HG02884 (cell line): Measurements from ENCODE around the gene SETD1B.
"Not testable (repeated sequence)": the region's sequence is repeated elsewhere in the genome, so short reads cannot be mapped to it uniquely, and the experiment has no call there.

Source experiments
- ATAC-seq: cut with Tn5 transposase; IDR thresholded peaks from one replicate; pipeline ENCODE4 v1.9.1; 2021; ENCODE audit warnings: mild to moderate bottlenecking, moderate library complexity; ENCODE audit not compliant: unreplicated experiment

SETD1B gene

GRCh38 chr12:121803861-121804416 lies at the start of gene SETD1B:
Gene SETD1B (plus strand): TSS chr12:121804009. CDS start chr12:121804738, 729 bp downstream.
- no peak for ATAC-seq

DNA sequence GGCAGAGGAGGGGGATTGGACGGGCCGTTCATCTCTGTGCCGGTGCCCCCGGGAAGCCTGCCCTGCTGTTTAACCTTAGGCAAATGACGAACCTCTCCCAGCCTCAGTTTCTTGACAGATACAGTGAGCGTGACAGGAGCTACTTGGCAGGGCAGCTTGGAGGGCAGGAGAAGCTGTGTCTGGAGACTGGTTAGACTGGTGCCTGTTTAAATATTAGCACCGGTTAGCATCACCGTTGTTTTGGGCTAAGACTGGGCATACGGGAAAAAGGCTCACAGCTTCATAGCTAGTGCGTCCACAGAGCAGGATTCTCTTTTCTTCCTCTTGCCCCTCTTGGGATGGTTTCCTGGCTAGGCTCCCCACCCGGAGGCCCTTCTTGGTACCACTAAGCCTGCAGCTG lies 49.0 kb upstream of the SETD1B start:
- no peak for ATAC-seq

GRCh38 chr12:121755591-121755990 lies 48.2 kb upstream of the SETD1B start:
- no peak for ATAC-seq

DNA sequence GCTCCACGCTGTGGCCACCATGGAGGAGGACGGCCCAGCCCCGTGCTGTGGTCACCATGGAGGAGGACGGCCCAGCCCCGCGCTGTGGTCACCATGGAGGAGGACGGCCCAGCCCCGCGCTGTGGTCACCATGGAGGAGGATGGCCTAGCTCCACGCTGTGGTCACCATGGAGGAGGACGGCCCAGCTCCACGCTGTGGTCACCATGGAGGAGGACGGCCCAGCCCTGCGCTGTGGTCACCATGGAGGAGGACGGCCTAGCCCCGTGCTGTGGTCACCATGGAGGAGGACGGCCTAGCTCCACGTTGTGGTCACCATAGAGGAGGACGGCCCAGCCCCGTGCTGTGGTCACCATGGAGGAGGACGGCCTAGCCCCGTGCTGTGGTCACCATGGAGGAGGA lies 45.3 kb upstream of the SETD1B start:
- not testable (repeated sequence) for ATAC-seq

GRCh38 chr12:121762269-121762668 lies 41.5 kb upstream of the SETD1B start:
- ATAC-seq: no peak

- no peak for ATAC-seq
Observed at GRCh38 chr12:121764808-121765207, 39.0 kb upstream of the SETD1B start.

DNA sequence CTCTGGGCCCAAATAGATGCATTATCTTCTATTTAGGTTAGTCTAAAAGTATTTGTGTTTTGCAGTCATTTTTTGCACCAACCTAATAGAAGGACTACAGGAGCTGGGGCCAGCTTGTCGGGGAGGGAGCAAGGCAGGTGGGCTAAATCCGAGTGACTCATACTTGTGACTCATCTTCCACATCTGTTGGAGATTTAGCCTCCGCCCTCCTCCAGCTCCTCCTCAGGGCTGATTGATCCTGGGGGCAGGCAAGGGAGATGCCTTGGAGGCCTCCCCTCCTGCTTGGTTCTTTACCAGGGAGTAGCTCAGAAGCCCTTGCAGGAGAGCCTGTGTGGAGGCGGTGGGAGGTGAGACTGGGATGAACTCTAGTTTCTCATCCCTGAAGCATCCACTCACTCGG lies 38.2 kb upstream of the SETD1B start:
- ATAC-seq: no peak

DNA sequence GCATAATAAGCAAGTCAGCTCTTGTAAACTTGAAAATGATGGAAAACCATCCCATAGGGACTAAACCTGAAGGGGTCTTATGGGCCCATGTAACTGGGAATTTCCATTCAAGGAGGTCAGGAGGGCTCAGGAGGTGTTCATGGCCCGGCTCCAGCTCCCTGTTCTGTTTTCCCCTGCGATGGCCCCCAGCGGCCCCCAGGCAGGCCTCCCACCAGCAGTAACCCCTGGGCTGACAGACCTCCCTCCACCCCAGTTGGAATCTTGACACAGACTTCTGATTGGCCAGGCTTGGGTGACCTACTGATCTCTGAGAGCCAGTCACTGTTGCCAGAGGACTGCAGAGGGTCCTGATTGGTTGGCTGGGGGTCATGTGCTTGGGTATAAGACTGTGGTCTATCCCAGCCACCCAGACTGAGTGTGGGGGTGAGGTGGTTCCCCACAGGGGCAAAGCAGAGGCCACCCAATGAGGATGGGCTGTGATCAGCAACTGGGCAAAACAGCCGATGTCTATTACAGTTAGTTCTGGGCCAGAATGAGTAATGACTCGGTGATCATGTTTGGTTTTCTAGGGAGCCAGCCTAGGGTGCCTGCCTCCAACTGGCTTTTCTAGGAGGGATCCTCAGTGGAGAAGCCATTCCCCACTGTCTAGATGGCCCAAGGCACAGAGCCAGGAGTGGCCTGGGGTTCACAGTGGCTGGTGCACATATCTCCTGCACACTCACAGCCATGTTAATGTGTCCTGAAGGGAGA lies 37.3 kb upstream of the SETD1B start:
- ATAC-seq: no peak

DNA sequence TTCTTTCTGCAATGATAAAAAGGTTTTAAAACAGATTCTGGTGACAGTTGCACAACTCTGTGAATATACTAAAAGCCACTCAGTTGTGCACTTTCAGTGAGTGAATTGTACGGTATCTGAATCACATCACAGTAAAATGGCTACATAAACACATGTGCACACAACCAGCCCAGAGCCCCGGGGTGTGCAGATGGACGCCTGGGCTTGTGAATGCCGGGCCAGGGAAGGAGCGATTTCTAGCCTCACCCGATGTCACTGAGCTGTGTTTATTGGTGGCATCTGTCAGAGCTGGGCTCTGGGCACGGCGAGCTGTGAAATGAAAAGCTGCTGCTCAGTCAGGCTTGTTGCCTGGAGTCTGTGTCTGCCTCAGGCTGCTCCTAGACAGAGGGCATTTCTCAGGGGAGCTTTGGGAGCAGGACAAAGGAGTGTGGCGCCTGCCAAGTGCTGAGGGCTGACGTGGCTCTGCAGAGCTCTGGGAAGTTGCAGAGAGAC lies 36.2 kb upstream of the SETD1B start:
- no peak for ATAC-seq

DNA sequence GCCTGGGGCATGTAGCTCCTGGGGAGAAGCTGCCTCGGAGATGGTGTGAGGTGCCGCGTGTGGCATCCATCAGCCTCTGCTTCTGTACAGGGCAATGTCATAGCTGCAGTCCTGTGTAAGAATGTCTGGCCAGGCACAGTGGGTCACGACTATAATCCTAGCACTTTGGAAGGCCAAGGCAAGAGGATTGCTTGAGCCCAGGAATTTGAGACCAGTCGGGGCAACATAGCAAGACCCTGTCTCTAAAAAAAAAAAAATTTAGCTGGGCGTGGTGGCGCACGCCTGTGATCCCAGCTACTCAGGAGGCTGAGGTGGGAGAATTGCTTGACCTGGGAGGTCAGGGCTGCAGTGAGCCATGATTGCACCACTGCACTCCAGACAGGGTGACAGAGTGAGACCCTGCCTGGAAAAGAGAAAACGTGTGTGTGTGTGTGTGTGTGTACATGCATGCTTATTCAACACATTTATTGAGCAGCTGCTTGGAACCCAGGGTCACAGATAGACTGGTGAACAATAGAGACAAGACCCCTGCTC lies 34.4 kb upstream of the SETD1B start:
- ATAC-seq: no peak

DNA sequence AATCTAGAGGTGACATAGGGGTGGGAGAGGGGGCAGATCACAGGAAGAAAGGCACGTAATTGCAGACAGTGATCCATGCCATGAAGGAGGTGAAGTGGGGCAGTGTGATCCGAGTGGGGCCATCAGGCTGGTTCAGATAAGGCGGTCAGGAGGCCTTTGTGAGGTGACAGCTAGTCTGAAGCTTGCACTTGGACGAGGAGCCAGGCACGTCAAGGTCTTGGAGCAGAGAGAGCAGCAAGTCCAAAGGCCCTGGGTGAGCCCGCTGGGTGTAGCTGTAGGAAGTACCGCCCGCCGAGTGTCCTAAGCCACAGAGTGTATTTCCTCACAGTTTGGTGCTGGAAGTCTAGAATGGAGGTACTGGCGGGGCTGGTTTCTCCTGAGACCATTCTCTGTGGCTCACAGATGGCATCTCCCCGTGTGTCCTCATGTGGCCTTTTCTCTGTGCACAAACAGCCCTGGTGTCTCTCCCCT lies 33.9 kb upstream of the SETD1B start:
- no peak for ATAC-seq

DNA sequence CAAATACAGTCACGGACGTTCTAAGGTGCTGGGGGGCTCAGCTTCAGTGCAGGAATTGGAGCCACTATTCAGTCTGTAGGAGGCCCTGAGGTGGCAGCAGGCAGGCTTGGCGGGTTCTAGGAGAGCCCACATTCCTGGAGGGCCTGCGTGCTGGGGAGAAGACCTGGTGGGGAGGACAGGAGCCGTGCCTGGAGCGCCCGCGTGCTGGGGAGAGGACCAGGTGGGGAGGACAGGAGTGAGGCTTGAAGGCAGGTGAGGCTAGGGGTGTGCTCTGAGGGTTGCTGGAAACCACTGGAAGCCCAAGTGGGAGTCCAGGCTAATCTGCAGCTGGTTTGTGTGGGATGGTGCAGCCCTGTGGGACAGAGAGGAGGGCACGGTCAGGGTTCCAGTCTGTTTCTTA lies 33.4 kb upstream of the SETD1B start:
- ATAC-seq: no peak

DNA sequence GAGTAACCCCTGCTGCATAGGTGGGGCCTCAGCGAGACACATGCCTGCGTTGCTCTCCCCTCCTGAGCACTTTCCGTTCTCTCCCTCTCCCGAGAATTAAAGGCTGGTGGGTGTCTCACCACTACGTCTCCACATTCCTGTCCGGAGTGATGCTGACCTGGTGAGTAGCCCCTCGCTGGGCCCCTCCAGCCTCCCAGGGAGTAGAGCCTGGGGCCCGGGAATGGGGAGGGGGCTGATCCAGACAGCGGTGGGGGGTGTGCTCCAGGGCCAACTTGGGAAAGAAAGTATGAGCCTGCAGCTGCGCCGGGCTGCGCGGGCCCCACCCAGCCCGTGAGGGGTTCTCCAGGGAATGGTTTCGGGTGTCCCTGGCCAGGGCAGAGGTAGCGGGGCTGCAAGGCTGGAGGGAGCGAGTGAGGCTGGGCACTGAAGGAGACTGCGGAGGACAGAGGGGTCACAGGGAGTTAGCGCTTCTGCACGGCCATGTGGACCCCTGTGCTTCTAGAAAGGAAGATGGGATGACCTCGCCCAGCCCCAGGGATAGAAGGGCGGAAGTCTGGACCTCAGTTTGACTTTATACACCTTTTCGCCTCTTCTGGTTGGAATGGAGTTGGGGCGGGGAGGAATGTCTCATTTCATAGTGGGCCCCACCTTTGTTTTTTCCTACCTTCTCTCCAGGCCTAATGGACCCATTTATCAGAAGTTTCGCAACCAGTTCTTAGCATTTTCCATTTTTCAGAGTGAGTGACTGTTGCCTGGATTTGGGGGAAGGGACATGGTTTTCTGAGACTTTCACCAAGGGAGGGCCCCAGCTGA lies 32.8 kb upstream of the SETD1B start:
- ATAC-seq: no peak

DNA sequence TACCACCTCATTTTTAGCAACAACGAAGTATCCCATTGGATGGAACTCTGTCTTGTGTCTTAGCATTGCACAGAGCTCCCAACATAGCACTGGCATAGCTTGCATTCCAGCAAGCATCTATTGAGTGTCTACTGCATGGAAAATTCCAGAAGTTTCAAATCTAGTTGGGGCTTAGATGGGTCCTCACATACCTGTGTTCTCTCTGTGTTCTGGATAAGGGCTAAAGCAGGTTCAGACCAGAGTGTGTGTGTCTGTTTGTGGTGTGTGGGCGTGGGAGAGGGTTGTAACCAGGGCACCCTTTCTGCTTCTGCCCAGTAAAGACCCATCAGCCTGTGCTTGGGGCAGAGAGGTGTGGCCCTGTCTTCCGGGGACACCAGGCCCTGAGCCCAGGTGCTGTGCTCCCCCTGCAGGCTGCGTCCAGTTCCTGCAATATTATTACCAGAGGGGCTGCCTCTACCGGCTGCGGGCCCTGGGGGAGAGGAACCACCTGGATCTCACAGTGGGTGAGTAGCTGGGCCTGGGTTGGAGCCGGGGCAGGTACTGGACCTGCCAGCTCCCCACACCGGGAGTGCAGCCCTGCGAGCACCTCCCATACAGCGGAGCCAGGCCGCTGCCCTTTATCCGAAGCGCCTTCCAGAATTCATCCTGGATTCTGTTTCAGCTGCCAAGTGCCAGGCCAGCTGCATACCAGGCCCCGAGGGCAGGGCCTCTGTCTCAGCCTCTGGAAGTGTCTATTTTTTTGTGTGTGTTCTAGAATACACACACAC lies 30.6 kb upstream of the SETD1B start:
- ATAC-seq: no peak

DNA sequence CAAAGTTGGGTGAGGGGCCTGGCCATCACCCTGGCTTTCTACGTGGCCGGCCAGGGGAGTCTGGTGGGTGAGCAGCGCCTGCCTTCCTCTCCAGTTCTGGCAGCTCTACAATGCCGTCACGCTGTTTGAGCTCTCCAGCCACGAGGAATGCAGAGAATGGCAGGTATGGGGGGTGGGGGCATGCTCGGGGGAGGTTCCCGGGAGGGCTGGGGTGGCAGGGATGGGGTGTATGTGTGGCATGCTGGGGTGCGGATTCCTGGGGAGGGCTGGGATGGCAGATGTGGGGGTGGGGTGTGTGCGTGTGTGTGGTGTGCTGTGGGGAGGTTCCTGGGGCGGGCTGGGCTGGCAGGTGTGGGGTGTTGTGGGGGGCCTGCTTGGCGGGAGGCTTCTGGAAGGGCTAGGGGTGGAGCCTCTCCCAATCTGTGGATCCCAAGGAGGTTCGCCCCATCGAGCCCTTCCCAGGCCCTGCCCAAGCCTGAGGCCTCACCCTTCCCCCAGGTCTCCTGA lies 28.8 kb upstream of the SETD1B start:
- ATAC-seq: no peak

GRCh38 chr12:121775501-121775900 lies 28.3 kb upstream of the SETD1B start:
- ATAC-seq: no peak

DNA sequence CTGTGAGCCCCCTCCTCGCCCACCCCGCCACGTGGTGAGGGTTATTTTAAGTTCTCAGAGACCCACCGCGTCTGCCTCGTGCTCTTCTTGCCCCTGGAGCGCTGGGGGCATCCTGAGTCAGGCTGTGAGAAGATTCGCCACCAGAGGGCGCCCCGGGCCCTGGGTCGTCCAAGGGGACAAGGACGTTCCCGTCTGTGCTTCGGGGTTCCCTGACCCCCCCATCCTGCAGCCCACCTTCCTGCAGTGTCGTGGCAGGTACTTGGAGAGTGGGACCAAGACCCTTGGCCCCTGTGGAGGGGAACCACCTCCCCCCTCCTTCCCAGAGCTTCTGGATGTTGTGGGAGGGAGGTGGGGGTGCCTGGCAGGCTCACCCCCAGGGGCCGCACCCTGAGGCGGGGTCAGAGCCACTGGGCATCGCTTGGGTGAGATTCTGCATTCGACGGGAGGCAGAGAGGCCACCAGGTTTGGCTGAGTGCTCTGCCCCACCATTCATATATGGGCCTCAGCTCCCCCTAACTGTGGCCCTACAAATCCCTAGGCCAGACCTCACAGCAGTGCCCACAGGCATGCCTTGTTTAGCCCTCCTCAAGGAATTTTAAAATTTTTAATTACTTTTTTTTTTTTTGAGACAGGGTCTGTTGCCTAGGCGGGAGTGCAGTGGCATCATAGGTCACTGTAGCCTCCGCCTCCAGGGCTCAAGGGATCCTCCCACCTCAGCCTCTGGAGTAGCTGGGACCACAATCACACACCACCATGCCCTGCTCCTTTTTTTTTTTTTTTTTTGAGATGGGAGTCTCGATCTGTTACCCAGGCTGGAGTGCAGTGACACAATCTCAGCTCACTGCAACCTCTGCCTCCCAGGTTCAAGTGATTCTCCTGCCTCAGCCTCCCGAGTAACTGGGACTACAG lies 27.4 kb upstream of the SETD1B start:
- ATAC-seq: no peak

GRCh38 chr12:121778567-121779421 lies 25.0 kb upstream of the SETD1B start:
- ATAC-seq: no peak
